Keratinocyte (primary cell): ENCODE data around the gene ZC3H10.

Experiments used
- CTCF ChIP-seq, 3 experiments: IDR thresholded peaks in 1 of 3; conservative IDR thresholded peaks in 1 of 3; optimal IDR thresholded peaks in 1 of 3; 2 replicates in 2 of 3; 3 replicates in 1 of 3; pipeline versions ENCODE3 to v1.5.1; 2011; ENCODE audit warnings: low read length in 3 of 3, mild to moderate bottlenecking in 3 of 3, moderate library complexity in 2 of 3, control low read depth in 1 of 3, inconsistent platforms in 1 of 3; ENCODE audit not compliant: insufficient read depth in 2 of 3; ENCODE audit errors: extremely low read depth in 1 of 3
- EZH2 ChIP-seq: IDR thresholded peaks from one replicate; pipeline ENCODE4 v1.6.1; 2012; ENCODE audit warnings: inconsistent platforms, mild to moderate bottlenecking, low read length, moderate library complexity

GRCh38 chr12:56118688-56119357, 757 bp downstream of the ZC3H10 start:
- TF ChIP-seq CTCF (optimal IDR thresholded peaks at IDR 0.05 in 1 of 3, IDR thresholded peaks at IDR 0.05 in 1 of 3, conservative IDR thresholded peaks at IDR 0.05 in 1 of 3; ENCODE audit: extremely low read depth in 1 of 3, insufficient read depth in 2 of 3, low read length in 3 of 3): no peak
- TF ChIP-seq EZH2: no peak
